GM12801 (cell line): ENCODE data around the gene RPS18.

Experiments used
- TF ChIP-seq, protein P1 (sequence below): IDR thresholded peaks from one replicate; pipeline ENCODE4 v1.5.1; 2011; ENCODE audit warnings: control low read depth; ENCODE audit not compliant: insufficient read length; ENCODE audit errors: extremely low read depth

Gene RPS18

DNA sequence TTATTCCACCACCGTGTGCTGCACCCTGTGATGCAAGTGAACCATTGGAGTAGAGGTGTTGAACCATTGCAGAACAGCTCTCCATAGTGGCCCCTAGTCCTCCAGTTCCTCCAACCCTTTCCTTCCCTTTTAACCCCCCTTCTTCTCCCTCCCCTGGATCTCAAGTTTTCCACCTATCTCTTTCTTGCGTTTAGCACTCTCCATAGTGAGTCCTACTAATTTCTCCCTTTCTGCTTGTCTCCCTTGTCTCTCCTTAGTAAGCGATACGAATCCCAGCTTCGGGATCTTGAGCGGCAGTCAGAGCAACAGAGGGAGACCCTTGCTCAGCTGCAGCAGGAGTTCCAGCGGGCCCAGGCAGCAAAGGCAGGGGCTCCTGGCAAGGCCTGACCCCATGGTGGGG lies 18.6 kb downstream of the RPS18 start:
- TF ChIP-seq, protein P1, sequence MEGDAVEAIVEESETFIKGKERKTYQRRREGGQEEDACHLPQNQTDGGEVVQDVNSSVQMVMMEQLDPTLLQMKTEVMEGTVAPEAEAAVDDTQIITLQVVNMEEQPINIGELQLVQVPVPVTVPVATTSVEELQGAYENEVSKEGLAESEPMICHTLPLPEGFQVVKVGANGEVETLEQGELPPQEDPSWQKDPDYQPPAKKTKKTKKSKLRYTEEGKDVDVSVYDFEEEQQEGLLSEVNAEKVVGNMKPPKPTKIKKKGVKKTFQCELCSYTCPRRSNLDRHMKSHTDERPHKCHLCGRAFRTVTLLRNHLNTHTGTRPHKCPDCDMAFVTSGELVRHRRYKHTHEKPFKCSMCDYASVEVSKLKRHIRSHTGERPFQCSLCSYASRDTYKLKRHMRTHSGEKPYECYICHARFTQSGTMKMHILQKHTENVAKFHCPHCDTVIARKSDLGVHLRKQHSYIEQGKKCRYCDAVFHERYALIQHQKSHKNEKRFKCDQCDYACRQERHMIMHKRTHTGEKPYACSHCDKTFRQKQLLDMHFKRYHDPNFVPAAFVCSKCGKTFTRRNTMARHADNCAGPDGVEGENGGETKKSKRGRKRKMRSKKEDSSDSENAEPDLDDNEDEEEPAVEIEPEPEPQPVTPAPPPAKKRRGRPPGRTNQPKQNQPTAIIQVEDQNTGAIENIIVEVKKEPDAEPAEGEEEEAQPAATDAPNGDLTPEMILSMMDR = no peak

DNA sequence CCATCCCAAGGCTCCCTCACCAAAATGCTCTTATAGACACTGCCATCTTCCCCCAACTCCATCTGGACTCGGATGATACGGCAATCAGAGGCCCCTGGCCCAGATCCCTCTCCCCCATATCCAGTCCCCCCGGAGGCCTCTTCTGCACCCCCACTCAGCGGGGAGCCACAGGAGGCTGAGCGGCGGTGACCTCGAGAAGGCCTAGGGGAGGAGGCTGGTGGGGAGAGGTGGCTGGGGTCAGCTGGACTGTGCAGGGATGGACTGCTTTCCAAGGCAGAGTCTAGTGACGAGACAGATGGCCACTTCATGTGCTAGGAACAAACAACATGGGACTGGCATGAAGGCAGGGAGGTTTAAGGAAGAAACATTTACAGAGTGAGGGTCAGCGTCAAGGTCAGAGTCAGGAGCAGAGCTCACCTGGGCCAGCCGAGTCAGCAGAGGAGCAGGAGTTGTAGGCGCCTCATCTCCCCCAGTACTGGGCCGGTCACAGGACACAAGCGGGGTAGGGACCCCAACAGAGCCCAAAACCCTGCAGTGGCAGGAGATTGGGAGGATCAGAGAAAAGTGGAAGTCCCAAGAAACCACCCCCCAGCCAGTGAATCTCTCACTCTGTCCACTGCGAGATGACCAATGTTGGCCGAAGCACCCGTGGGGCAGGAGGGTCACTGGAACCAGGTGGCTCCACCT lies 21.3 kb downstream of the RPS18 start:
- TF ChIP-seq, protein P1 = no peak

DNA sequence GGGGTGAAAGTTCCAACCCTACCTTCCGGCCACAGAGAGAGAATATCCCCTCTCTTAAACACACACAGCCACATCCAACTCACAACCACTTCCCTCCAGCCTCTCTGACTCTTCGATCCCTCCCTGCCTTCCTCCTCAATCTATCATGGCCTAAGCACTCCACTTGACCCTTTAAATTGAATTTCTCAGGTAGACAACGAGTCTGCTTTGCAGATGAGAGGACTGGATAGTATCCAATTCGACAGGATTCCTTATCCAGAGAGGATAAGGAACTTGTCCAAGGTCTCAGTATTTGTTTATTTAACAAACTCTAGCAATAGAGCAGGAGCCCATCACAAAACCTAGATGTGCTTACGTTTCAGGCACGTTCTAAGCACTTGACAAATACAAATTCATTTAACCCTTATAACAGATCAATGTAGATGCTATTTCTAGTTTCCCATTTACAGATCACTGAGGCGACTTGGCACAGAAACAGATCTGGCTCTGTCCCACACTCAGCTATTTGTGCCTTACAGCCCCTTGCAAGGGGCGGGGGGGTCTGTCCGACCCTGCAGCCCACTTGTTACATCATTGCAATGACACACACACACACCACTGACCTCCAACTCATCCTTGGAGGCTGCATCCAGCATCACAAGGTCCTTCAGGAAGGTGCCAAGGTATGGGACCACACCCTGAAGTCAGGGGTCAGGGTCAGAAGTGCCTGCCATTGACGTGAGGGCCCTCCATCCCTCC lies 22.4 kb downstream of the RPS18 start:
- TF ChIP-seq, protein P1 = no peak

DNA sequence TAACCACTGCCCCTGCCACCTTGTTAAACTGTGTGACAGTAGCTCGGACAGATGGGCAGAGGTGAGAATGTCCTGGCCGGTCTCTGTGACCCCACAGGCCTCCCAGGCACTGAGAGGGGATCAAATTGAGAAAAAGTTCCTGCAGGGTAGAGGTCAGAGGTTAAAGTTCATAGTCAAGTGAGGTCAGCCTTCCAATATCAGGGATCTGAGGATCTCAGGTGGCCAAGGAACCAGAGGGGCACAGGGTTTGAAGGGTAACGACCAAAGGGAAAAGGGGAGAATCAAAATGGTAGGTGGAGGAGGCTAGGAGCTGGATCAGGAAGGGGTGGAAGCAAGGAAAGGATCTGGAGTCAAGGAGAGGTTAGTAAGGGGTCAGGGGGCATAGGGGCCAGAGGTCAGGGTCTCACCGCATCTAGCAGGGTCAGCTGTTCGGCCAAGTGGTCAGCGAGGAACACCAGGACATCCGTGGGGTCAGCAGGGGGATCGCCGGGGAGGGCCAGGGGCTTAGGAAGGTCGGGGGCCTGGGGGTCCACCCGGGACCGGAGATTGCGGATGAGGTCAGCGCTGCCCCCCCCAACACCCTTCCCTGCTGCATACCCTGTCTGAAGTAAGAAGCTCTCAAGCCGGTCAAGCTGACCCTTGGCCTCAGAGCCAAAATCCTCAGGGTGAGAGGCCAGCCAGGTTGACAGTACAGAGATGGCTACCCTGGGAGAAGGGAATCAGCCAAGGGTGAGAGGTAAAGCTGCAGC lies 23.9 kb downstream of the RPS18 start:
- TF ChIP-seq, protein P1 = no peak

DNA sequence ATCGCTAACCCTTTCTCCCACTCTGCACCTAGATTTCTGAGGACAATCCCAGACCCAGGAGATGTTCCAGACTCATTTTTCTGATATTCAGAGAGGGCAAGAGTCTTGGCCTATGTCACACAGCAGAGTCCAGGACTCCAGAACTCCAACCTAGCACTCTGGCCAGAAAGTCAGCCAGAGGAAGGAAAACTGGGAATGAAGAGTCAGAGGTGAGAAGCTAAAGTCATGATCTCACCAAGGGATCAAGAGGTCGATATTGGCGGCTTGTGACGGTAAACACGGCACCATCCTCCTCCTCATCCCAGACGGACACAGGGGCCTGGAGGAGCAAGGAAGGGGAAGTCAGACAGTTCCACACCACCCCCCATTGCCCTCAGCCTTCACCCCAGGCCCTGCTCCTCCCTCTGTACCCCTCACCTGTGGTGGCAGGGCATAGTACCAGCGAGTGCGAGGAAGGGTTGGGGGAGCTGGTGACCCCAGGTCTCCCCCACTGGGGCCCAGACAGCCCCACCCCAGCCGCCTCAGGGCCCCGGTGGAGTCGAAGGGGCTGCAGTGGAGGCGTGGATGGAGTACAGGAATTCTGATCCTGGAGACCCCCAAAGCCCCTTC lies 25.0 kb downstream of the RPS18 start:
- TF ChIP-seq, protein P1 = no peak

DNA sequence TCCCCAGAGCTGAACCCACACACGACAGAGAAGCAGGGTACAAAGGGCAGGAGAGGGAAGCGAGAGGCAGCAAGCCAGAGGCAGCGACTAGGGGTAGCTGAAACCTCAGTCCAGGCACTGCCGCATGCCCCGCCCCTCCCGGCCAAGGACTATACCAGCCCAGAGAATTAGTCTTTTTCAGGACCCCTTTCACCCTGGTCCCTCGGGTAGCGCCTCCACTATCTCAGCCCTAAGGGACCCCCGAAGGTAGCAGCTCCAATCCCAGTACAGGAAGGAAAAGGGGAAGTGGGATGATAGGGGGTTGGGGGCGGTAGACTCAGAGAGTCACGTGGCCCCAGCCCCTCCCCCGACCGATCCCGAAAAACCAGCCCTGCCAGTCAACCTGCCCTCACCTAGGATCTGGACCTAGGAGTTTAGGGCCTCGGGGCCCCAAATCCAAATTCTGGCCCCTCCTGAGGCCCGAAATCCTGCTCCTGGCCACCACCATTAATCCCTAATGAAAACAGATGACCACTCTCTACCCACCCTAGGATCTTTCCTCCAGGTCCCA lies 25.6 kb downstream of the RPS18 start:
- TF ChIP-seq, protein P1 = no peak
